NCI-H2029 (cell line): ENCODE results near the gene SDK1.

ENCODE experiments used
- DNase-seq: peaks from one replicate; lab custom pipeline; 2025; lab: John Stamatoyannopoulos, UW

SDK1 gene

DNA sequence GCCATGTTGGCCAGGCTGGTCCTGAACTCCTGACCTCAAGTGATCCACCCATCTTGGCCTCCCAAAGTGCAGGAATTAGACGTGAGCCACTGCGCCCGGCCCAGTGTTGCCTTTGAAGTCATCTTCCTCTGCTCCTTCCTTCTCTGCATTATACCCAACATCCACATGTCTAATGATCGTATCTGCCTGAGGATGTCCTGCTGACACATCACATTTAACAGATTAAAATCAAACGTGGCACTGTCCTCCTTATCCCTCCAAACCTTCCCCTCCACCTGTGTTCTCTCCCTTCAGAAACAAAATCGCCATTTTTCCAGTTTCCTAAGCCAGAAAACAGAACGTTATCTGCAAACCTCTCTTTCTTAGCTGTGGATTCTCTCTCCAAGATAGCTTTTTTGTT, 8.4 kb upstream of the SDK1 start:
- DNase-seq: no peak

DNA sequence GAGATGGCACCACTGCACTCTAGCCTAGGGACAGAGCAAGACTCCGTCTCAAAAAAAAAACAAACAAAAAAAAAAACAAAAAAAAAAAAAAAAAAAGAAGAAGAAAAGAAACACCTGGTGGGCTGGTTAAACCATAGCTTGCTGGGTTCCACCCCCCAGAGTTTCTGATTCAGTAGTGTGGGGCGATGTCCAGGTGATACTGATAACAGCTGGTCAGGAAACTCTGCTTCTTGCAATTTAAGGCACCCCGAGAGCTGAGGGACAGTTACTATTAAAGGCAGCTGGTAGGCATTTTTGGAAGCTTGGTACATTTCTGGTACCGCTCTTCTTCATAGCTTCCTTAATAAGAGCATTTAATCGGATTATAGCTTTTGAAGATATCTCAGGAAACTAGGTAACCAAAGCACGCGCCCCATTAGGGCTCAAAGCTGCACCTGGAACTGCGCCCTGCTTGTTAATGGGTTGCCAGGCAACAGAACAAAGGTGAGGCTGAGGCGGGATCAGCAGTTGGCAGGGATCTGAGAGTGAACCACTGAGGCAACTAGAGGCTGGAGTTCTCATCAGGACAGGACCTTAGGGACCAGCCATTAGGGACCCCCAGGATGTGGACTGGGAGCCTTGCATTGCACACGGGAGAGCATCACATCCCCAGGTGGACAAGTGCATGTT, 6.5 kb upstream of the SDK1 start:
- DNase-seq: peak; percentile 79

DNA sequence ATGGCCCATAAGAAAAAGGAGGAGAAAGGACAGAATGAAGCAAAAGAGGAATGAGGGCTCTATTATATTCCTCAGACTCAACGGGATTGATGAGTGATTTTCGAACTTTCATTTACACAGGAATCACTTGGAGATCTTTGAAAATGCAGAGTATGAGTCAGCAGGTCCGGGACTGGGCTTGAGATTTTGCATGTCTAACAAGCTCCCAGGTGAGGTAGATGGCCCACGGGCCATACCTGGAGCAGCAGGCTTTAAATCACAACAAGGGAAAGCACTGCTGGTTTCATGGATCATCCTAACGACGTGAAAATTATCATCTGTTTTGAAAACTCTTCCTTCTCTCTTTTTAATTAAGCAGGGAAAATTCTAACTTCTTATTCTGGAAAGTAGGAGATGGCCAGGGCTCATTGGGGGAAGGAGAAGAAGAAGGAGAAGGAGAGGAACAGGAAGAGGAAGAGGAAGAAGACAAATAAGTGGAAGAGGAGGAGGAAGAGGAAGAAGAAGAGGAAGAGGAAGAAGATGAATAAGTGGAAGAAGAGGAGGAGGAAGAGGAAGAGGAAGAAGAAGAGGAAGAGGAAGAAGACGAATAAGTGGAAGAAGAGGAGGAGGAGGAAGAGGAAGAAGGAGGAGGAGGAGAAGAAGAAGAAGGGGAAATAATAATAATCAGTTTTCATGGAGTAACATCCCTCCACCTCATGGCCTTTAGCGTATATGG, 3.8 kb upstream of the SDK1 start:
- DNase-seq: no peak

- no peak for DNase-seq
Observed at GRCh38 chr7:3300221-3300650, 816 bp upstream of the SDK1 start.

GRCh38 chr7:3301449-3301731, 338 bp downstream of the SDK1 start:
- DNase-seq: no peak

DNA sequence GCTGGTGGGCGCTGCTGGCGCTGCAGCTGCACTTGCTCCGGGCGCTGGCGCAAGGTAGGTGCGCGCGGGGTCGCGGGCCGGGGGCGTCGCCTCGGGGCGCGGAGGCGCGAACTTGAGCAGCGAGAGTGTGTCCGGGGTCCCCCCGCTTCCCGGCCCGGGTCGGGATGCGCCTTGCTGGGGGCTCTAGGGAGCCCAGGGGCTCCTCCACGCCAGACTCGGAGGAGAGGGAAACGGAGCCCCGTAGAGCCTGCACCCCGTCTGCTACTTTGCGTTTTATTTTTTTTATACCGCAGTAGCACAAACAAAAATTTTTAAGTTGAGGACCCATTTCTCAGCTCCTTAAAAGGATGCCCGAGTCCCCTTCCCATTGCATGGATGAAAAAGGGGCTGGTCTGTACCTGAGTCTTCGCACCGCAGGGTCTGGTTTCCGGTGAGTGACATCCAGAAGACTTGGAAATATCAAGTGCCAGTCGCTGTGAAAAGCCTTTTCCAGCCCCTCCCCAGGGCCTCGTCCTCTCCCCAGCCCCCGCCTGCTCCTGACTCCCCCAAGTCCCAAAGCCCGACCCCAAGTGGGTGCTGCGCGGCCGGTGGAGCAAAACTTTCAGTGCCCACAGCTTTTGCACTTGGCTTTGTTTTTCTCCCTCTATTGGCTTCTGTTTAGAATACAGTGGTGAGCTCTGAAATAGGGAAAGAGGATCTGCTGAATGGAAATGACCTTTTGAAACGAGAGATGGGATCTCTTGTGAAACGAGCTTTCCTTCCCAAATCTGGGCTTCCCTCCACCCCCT, 973 bp downstream of the SDK1 start:
- DNase-seq: no peak

DNA sequence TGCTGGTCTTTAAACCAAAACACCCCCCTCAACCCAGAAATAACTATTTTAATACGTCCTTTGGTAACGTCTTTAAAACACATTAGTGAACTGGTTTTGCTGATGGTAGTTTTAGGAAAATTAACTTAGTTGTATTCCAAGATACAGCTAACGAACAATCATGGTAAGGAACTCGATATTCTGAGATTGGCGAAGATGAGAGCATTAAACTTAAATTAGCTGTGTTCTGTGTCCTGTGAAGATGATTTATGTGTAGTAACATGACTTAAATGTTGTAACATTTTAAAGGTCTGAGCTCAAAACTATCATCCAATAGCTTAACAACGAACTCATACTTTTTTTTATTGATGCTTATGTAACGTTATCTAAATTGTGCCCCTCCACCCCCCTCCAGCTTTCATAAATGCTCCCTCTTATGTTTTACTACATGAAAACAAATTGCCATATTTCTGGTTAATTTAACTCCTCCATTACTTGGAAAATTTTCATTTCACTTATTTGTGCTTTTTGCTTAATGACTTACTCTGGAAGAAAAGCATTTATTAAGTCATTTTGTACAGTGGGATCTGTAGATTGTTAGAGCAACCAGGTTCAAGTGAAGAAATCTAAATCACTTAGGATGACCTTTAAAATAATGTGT, 1.7 kb downstream of the SDK1 start:
- DNase-seq: no peak

DNA sequence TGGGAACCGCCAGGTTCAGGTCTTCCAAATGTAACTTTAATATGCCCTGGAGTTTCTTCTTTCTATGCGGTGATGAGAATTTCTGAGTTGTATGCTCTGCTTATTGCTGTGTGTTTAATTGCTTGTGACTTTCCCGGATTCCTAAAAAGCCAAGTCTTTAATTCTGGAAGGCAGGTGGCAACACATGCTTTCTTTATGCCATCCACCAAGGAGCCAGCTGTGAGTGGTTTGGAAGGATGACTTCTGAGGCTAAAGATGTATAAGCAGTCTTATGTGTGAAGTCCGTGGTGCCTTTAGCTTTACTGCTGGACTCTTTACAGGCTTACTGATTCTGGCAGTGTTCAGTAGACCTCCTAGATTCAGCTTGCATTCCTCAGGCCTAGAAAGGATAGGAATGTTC, 3.1 kb downstream of the SDK1 start:
- no peak for DNase-seq

- no peak for DNase-seq
Observed at GRCh38 chr7:3307435-3307834, 6.4 kb downstream of the SDK1 start.

GRCh38 chr7:3309140-3309539, 8.1 kb downstream of the SDK1 start:
- no peak for DNase-seq

DNA sequence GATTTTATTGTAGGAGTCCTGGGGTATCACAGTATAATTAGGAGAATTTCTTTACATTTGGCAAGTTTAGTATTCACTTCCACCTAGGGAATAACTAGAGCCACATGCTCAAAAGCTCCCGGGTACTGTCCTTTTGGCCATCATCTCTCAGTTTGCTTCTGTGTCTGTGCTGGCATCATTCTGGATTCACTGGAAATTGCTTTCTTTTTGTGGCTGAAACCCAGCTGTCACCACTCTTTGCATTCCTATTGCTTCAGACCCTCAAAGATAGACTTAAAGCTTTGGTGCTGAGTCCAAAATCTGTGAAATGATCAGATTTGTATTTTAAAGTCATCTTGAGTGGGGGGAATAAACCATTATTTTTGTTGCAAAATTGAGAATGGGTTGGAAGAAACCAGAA, 8.9 kb downstream of the SDK1 start:
- no peak for DNase-seq

- no peak for DNase-seq
Observed at GRCh38 chr7:3310884-3311283, 9.8 kb downstream of the SDK1 start.

GRCh38 chr7:3312583-3312982, 11.5 kb downstream of the SDK1 start:
- DNase-seq: no peak

- DNase-seq: no peak
Observed at GRCh38 chr7:3318874-3319273, 17.8 kb downstream of the SDK1 start.

DNA sequence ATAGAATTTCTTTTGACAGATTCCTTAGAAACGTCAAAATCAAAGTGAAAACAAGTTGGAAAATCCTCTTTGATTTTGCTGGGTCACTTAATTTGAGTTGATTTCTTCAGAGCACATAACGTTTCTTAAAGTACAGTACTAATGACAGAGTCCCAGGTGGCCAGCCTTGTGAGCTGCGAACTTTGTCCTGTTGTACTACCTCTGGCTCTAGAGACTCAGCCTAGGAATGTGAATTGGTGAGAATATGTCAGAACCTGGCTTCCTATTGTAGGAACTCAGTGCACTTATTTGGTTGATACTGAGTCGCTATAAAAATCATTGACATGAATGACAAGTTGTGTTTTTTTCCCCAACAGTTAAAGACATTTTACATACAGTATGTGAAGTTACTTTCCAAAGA, 20.2 kb downstream of the SDK1 start:
- DNase-seq: no peak

- DNase-seq: no peak
Observed at GRCh38 chr7:3321745-3322144, 20.7 kb downstream of the SDK1 start.

DNA sequence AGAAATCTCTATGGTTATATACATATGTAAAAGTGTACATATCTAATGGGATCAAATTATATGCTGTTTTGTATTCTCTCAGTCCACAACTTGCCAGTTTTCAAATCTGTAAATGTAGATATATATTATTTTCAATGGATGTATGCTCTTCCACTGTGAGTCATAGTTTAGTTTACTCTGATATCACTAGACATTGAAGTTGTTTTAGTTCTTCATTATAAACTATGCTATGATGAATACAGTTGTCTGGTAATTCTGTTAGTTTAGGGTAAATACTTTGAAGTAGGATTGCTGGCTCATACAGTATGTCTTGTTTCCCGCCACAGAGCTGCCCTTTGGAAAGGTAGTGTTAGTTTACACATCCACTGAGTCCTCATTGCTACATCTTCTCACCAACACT, 25.2 kb downstream of the SDK1 start:
- DNase-seq: no peak

DNA sequence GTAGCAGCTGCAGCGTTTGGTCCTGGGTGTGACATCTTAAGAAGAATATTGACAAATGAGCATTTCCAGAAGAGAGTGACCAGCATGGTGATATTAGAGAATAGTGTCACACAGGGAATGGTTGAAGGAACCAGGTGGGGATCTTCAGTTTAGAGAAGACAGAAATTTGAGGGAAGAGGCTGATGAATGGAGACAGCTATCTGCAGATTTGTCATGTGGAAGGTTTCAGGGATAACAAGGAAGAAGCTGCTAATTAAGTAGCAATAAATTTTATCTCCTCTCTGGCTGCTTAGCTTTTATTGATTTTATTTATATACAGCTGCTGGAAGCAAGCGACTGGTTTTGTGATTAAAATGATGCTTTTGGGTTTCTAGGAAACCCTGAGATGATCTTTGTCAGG, 26.0 kb downstream of the SDK1 start:
- no peak for DNase-seq

DNA sequence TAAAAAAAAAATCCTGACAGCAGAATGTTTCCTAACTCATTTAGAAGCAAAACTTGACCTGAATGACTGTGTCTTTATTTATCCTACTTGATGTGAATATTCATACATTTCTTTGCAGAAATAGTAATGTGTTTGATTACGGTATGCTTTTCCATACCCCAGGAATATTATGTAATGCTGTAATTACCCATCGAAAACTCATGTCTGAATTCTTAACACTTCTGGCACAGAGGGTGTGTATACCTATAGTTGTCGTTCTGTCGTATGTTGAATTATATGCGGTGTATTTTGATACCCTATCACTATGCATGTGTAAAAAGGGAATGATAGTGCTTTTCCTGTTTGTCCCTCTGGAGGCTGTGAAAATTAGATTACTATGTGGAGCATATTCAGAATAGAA, 26.6 kb downstream of the SDK1 start:
- no peak for DNase-seq

GRCh38 chr7:3332308-3332707, 31.3 kb downstream of the SDK1 start:
- DNase-seq: no peak

DNA sequence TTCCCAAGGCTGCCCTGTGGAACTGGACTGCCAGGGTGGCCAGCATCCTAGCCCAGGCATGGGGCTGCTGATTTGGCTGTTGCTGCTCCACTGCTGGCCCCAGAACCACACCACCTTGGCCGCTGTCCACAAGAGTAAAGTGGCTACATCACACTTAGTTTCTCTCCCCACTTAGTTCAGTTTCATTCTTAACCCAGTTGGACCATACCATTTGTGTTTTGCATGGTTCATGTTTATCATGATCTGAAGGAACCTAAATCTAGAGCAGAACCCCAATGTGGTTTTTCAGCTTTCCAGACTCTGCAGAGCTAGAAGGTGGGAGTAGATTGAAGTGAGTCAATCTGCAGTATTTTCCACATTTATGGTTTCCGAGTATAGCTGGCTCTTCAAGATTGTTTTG, 32.8 kb downstream of the SDK1 start:
- DNase-seq: no peak

DNA sequence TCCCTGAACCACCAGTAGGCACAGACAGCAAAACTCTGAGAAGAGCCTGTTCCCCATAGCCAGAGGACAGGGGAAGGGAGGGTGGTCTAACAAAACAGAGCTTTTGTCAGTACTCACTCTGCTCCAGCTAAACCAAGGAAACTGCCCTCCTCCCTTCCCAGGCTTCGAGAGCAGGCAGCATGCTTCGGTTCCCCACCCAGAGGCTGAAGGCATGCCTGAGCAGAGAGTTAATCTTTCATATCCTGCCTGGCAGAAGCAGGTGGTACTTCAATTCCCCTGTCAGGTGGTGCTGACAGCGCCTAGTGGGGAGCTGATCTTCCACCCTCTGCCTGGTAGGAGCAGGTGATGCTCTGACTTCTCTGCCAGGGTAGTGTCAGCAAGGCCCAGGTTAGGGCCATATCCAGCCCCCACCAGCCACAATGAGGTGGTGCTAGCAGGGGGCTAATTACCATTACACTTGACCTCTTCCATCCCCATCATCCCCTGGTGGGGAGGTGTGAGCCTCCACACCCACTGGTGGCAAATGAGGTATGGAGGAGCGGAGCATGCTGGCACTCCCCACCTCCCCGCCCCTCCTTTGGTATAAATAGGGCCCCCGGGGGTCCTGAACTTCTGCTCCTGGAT, 35.1 kb downstream of the SDK1 start:
- DNase-seq: no peak
